HCT116 (cell line): Measurements from ENCODE around the gene EPN1. TPM values are rescaled to one million over a fixed set of nuclear protein-coding genes. Genes with fewer than 3 reads are reported as not detected.

Experiments
- ATAC-seq: fragments of 200-7000 bp; cut with Tn5 transposase; 2 replicates; pipeline ENCODE4 v1.9.1; 2020; ENCODE audit warnings: mild to moderate bottlenecking, moderate library complexity
- BruUV-seq: library from RNA; stranded (reverse); fragments of 400-500 nt; replicated peaks from 2 replicates; lab custom pipeline; 2021; lab: Mats Ljungman, UMichigan
- CTCF ChIA-PET: fragments of 300-600 bp; sonication (Branson Sonifier 250); formaldehyde crosslinking; loops from one replicate; lab custom pipeline; 2021; ENCODE audit warnings: antibody characterized with exemption; lab: Charles Lee
- POLR2A ChIA-PET: fragments of 300-600, 350-600 bp; sonication (Branson Sonifier 250); formaldehyde crosslinking; loops from one replicate; lab custom pipeline; 2021; ENCODE audit warnings: antibody characterized with exemption; lab: Charles Lee
- RAD21 ChIA-PET, 2 experiments: fragments of 300-600 bp; sonication (Branson Sonifier 250); formaldehyde crosslinking; loops; one replicate each; lab custom pipeline; 2023; ENCODE audit warnings: low total read pairs in 2 of 2; ENCODE audit not compliant: uncharacterized antibody in 2 of 2, unreplicated experiment in 2 of 2, low non-redundant PET in 1 of 2; lab: Charles Lee
- DNase-seq: peaks from one replicate; pipeline ENCODE4 v3.0.0-alpha.2; 2010; ENCODE audit warnings: low read depth, low spot score
- H2AFZ ChIP-seq: fragments of 200-600 bp; shearing (Covaris generic), sonication (generic); 2 replicates; pipeline ENCODE4 v1.6.1; 2017; ENCODE audit warnings: low read depth, mixed run types, mixed read lengths, antibody characterized with exemption, low read length; ENCODE audit not compliant: poor library complexity, severe bottlenecking
- H3K27ac ChIP-seq: 2 replicates; pipeline ENCODE4 v1.5.1; 2012; ENCODE audit warnings: low read depth, low read length
- H3K27me3 ChIP-seq: fragments of 200-600 bp; sonication (generic); 2 replicates; pipeline ENCODE4 v1.6.1; 2016; ENCODE audit warnings: mixed run types, low read length, mixed read lengths; ENCODE audit not compliant: insufficient read depth
- H3K36me3 ChIP-seq, 2 experiments: fragments of 200-500 bp in 1 of 2; fragments of 200-600 bp in 1 of 2; sonication (Bioruptor generic) in 1 of 2; sonication (generic) in 1 of 2; 2 replicates each; pipeline versions ENCODE4 v1.5.1 to v1.6.1; 2014 to 2016; ENCODE audit warnings: low read length in 2 of 2, inconsistent platforms in 1 of 2, mixed read lengths in 1 of 2, mixed run types in 1 of 2; ENCODE audit not compliant: insufficient read depth in 2 of 2, control insufficient read depth in 1 of 2
- H3K4me1 ChIP-seq, 2 experiments: fragments of 200-600 bp in 1 of 2; sonication (generic) in 1 of 2; 2 replicates each; pipeline versions ENCODE4 v1.5.1 to v1.6.1; 2012 to 2017; ENCODE audit warnings: low read length in 2 of 2, inconsistent platforms in 1 of 2, mild to moderate bottlenecking in 1 of 2, mixed read lengths in 1 of 2, mixed run types in 1 of 2, moderate library complexity in 1 of 2; ENCODE audit not compliant: insufficient read depth in 2 of 2, control insufficient read depth in 1 of 2
- H3K4me2 ChIP-seq: fragments of 200-600 bp; sonication (generic); 2 replicates; pipeline ENCODE4 v1.6.1; 2017; ENCODE audit warnings: mixed run types, low read length, mixed read lengths
- H3K4me3 ChIP-seq, 2 experiments: fragments of 200-600 bp in 1 of 2; sonication (generic) in 1 of 2; replicated peaks in 1 of 2; 2 replicates each; pipeline ENCODE4 v1.5.1; 2011 to 2016; ENCODE audit warnings: low read length in 2 of 2, control low read depth in 1 of 2, low read depth in 1 of 2, mild to moderate bottlenecking in 1 of 2, mixed read lengths in 1 of 2, mixed run types in 1 of 2
- H3K79me2 ChIP-seq: fragments of 200-600 bp; sonication (generic); 2 replicates; pipeline ENCODE4 v1.6.1; 2017; ENCODE audit warnings: mild to moderate bottlenecking, mixed run types, low read length, moderate library complexity, mixed read lengths; ENCODE audit not compliant: insufficient read depth
- H3K9ac ChIP-seq: fragments of 200-600 bp; sonication (generic); 2 replicates; pipeline ENCODE4 v1.6.1; 2016; ENCODE audit warnings: low read length, mixed read lengths
- H3K9me2 ChIP-seq: fragments of 200-600 bp; sonication (generic), shearing (Covaris generic); 2 replicates; pipeline ENCODE4 v1.6.1; 2017; ENCODE audit warnings: mixed run types, mild to moderate bottlenecking, moderate library complexity; ENCODE audit not compliant: insufficient read depth
- H3K9me3 ChIP-seq, 2 experiments: fragments of 200-500 bp in 1 of 2; fragments of 200-600 bp in 1 of 2; sonication (Bioruptor generic) in 1 of 2; sonication (generic) in 1 of 2; 2 replicates each; pipeline ENCODE4 v1.6.1; 2014 to 2017; ENCODE audit warnings: low read length in 2 of 2, mixed read lengths in 2 of 2, inconsistent platforms in 1 of 2, low read depth in 1 of 2, mild to moderate bottlenecking in 1 of 2, mixed run types in 1 of 2, moderate library complexity in 1 of 2; ENCODE audit not compliant: control insufficient read depth in 1 of 2, insufficient read depth in 1 of 2
- H4K20me1 ChIP-seq: fragments of 200-600 bp; sonication (generic), shearing (Covaris generic); 2 replicates; pipeline ENCODE4 v1.6.1; 2017; ENCODE audit warnings: mixed run types, mild to moderate bottlenecking, moderate library complexity; ENCODE audit not compliant: insufficient read depth
- ATF3 ChIP-seq: IDR thresholded peaks from 2 replicates; pipeline ENCODE4 v1.6.1; 2012
- CBX3 ChIP-seq: IDR thresholded peaks from 2 replicates; pipeline ENCODE4 v1.6.1; 2012; ENCODE audit warnings: low read depth
- CTCF ChIP-seq, 3 experiments: fragments of 200-600 bp in 1 of 3; sonication (generic) in 1 of 3; IDR thresholded peaks in 2 of 3; conservative IDR thresholded peaks in 1 of 3; 2 replicates each; pipeline ENCODE4 v1.5.1; 2012 to 2017; ENCODE audit warnings: low read depth in 2 of 3, low read length in 2 of 3, antibody characterized with exemption in 1 of 3, borderline replicate concordance in 1 of 3, control low read depth in 1 of 3, mild to moderate bottlenecking in 1 of 3, mixed read lengths in 1 of 3, mixed run types in 1 of 3, moderate library complexity in 1 of 3; ENCODE audit not compliant: insufficient read depth in 1 of 3
- EGR1 ChIP-seq: IDR thresholded peaks from 2 replicates; pipeline ENCODE4 v1.6.1; 2012; ENCODE audit warnings: low read depth
- ELF1 ChIP-seq: IDR thresholded peaks from 2 replicates; pipeline ENCODE4 v1.6.1; 2012; ENCODE audit warnings: low read depth, borderline replicate concordance
- EZH2 ChIP-seq: fragments of 200-600 bp; sonication (generic); IDR thresholded peaks from 2 replicates; pipeline ENCODE4 v1.6.1; 2017; ENCODE audit warnings: antibody characterized with exemption, mixed run types
- EZH2phosphoT487 ChIP-seq: fragments of 200-600 bp; IDR thresholded peaks from 2 replicates; pipeline ENCODE4 v1.6.1; 2018; ENCODE audit warnings: antibody characterized with exemption, borderline replicate concordance
- JUND ChIP-seq: IDR thresholded peaks from 2 replicates; pipeline ENCODE4 v1.6.1; 2012
- MAX ChIP-seq: IDR thresholded peaks from 2 replicates; pipeline ENCODE4 v1.6.1; 2012
- POLR2A ChIP-seq: IDR thresholded peaks from 2 replicates; pipeline ENCODE4 v1.7.0; 2011; ENCODE audit warnings: borderline replicate concordance; ENCODE audit not compliant: insufficient read depth, insufficient read length; ENCODE audit errors: extremely low read depth
- RAD21 ChIP-seq: IDR thresholded peaks from 2 replicates; pipeline ENCODE4 v1.6.1; 2012; ENCODE audit warnings: low read depth, mild to moderate bottlenecking
- SIN3A ChIP-seq: IDR thresholded peaks from 2 replicates; pipeline ENCODE4 v1.6.1; 2012; ENCODE audit warnings: low read depth
- SP1 ChIP-seq: IDR thresholded peaks from 2 replicates; pipeline ENCODE4 v1.6.1; 2012; ENCODE audit warnings: low read depth
- SRF ChIP-seq: IDR thresholded peaks from 2 replicates; pipeline ENCODE4 v1.6.1; 2012; ENCODE audit warnings: low read depth
- TCF7L2 ChIP-seq: IDR thresholded peaks from 2 replicates; pipeline ENCODE4 v1.7.0; 2011; ENCODE audit warnings: borderline replicate concordance, inconsistent platforms; ENCODE audit not compliant: insufficient read depth, insufficient read length; ENCODE audit errors: extremely low read depth
- YY1 ChIP-seq: IDR thresholded peaks from 2 replicates; pipeline ENCODE4 v1.6.1; 2011; ENCODE audit warnings: low read length, low read depth, moderate library complexity, mild to moderate bottlenecking; ENCODE audit not compliant: insufficient replicate concordance; ENCODE audit errors: extremely low read depth
- ZBTB33 ChIP-seq: IDR thresholded peaks from 2 replicates; pipeline ENCODE4 v1.6.1; 2011; ENCODE audit warnings: mild to moderate bottlenecking, low read length, moderate library complexity; ENCODE audit not compliant: insufficient replicate concordance; ENCODE audit errors: extremely low read depth
- ZFX ChIP-seq: fragments of 450-650 bp; IDR thresholded peaks from 2 replicates; pipeline ENCODE4 v1.6.1; 2017
- ZNF274 ChIP-seq: fragments of 200-500 bp; sonication (Bioruptor generic); IDR thresholded peaks from 2 replicates; pipeline ENCODE4 v1.6.1; 2014; ENCODE audit warnings: mild to moderate bottlenecking, low read depth, low read length, inconsistent platforms
- intact Hi-C: fragments of 100-400 bp; cut with micrococcal nuclease; formaldehyde crosslinking; loops from 2 replicates; pipeline ENCODE4 v1.10.0; 2022
- total RNA-seq: library from RNA; stranded (reverse); gene quantifications from one replicate; pipeline ENCODE4 v1.2.1, GENCODE V29; 2021; ENCODE audit not compliant: unreplicated experiment

Gene EPN1
- total RNA-seq, 1 experiment from 2014 or later, result 122 TPM

GRCh38 chr19:55642153-55643002, 32.6 kb upstream of the EPN1 start:
- ATAC-seq (peak; percentile 23), DNase-seq (no peak)
- Histone ChIP-seq H4K20me1 (no peaks in the 10 kb centered on the region), H3K9me2 (no peaks in the 10 kb centered on the region), H3K79me2 (peaks cover 65% of the 10 kb centered on the region), H3K4me2 (peak overlapping the region; percentile 75), H3K27ac (peak overlapping the region; percentile 96), H3K9ac (peak overlapping the region; percentile 99), H3K36me3 (peaks cover 10 to 12% of the 10 kb centered on the region in 2 experiments; a peak in 3 of 4 replicates), H2AFZ (no peak overlapping the region), H3K27me3 (no peaks in the 10 kb centered on the region), H3K4me1 (peaks cover 16 to 52% of the 10 kb centered on the region in 2 experiments; a peak in 3 of 4 replicates), H3K4me3 (peak overlapping the region; percentile 94 to 97), H3K9me3 (no peaks in the 10 kb centered on the region)
- RAD21 ChIA-PET, result interaction anchor here (0.6 kb wide), 2 partner anchors 8 to 224 kb away, joined by 4 to 10 read pairs; no protein-coding TSS in a partner anchor
- intact Hi-C loops, result no loop called here
- BruUV-seq, result no TSS peak
- POLR2A ChIA-PET, result interaction anchor here (0.6 to 1.9 kb wide), 6 partner anchors 8 to 495 kb away, joined by 3 to 15 read pairs (median 4); partner anchors contain the start of genes FIZ1, U2AF2 and ZNF784
- CTCF ChIA-PET, result interaction anchor here (0.8 to 2.8 kb wide), 2 partner anchors 11 to 12 kb away, joined by 4 to 12 read pairs; partner anchors contain the start of gene U2AF2
- TF ChIP-seq ELF1, result no peak
- TF ChIP-seq TCF7L2, result peak; percentile 45
- no peak for TF ChIP-seq YY1
- no peak for TF ChIP-seq POLR2A
- TF ChIP-seq SP1, result no peak
- no peak for TF ChIP-seq CTCF (IDR thresholded peaks at IDR 0.05 in 2 of 3, conservative IDR thresholded peaks at IDR 0.05 in 1 of 3; ENCODE audit: borderline replicate concordance in 1 of 3, insufficient read depth in 1 of 3, low read depth in 2 of 3, low read length in 2 of 3)
- TF ChIP-seq EGR1, result no peak
- TF ChIP-seq ZNF274, result no peak
- no peak for TF ChIP-seq CBX3
- no peak for TF ChIP-seq EZH2phosphoT487
- TF ChIP-seq MAX, result peak; percentile 75
- TF ChIP-seq ZFX, result peak; percentile 82
- no peak for TF ChIP-seq EZH2
- TF ChIP-seq RAD21, result no peak
- no peak for TF ChIP-seq SRF
- 0 out of 2 replicates have a peak, but pooled peaks have one; percentile 56 for TF ChIP-seq SIN3A
- TF ChIP-seq ZBTB33, result no peak
- TF ChIP-seq ATF3, result no peak
- TF ChIP-seq JUND, result no peak
